Panc1 (cell line): ENCODE data around the gene KCNK2.

Source experiments
- POLR2AphosphoS5 ChIP-seq: IDR thresholded peaks from 2 replicates; pipeline ENCODE4 v1.6.1; 2012; ENCODE audit warnings: mild to moderate bottlenecking, low read depth, low read length, moderate library complexity
- SIN3A ChIP-seq: IDR thresholded peaks from 2 replicates; pipeline ENCODE4 v1.6.1; 2012; ENCODE audit warnings: low read depth, mild to moderate bottlenecking, low read length, moderate library complexity, borderline replicate concordance; ENCODE audit not compliant: insufficient read depth
- TCF7L2 ChIP-seq: IDR thresholded peaks from 2 replicates; pipeline ENCODE4 v1.6.1; 2011; ENCODE audit warnings: mild to moderate bottlenecking, low read depth, low read length, inconsistent platforms
- TF ChIP-seq, protein P1 (sequence below): fragments of 450-650 bp; IDR thresholded peaks from 2 replicates; pipeline ENCODE4 v1.5.1; 2017; ENCODE audit warnings: mild to moderate bottlenecking
- TF ChIP-seq, protein P2 (sequence below), 2 experiments: IDR thresholded peaks; 2 replicates each; pipeline ENCODE4 v1.6.1; 2011 to 2012; ENCODE audit warnings: low read depth in 2 of 2, control low read depth in 1 of 2, low read length in 1 of 2, mild to moderate bottlenecking in 1 of 2, moderate library complexity in 1 of 2; ENCODE audit not compliant: insufficient read depth in 1 of 2

DNA sequence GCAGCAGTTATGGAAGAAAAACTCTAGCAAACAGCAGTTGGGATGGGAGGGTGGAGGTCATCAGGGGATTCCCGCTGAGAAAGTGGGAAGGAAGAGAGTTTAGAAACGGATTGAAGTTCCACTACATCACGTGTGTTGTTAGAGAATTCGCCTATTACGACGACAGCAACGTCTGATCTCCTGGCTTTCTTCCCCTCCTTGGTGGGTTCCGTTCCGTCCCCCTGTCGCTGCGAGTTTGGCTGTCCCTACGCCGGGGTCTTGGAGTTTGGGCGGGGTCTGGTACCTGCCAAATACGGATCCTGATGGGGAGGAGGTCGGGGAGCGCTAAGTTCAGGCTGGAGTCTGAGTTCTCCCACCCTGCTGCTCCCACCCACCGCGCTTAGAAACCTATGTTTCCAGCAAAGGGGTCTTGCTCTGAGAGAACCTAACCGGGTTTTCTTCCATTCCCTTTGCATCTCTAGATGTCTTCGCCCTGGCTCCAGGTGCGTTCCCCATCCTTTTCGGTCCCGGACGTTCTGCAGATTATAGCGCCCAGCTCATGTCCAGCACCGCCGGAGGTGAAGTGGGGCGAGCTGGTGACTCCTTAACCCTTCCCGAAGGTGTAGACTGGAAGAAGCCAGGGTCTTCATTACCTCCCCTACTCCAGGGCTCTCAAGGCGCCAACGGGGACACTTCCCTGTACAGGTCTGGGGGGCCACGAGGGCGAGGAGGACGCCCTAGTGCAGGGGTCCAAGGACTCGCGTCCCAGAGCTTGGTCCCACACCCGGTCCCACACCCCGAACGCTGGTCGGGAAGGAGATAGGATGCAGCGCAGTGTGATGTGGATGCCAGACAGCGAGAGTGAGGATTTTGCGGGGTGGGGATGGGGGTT is 641 bp upstream of the KCNK2 start:
- TF ChIP-seq, protein P1, sequence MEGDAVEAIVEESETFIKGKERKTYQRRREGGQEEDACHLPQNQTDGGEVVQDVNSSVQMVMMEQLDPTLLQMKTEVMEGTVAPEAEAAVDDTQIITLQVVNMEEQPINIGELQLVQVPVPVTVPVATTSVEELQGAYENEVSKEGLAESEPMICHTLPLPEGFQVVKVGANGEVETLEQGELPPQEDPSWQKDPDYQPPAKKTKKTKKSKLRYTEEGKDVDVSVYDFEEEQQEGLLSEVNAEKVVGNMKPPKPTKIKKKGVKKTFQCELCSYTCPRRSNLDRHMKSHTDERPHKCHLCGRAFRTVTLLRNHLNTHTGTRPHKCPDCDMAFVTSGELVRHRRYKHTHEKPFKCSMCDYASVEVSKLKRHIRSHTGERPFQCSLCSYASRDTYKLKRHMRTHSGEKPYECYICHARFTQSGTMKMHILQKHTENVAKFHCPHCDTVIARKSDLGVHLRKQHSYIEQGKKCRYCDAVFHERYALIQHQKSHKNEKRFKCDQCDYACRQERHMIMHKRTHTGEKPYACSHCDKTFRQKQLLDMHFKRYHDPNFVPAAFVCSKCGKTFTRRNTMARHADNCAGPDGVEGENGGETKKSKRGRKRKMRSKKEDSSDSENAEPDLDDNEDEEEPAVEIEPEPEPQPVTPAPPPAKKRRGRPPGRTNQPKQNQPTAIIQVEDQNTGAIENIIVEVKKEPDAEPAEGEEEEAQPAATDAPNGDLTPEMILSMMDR: no peak
- TF ChIP-seq POLR2AphosphoS5 (no peak), TCF7L2 (no peak), SIN3A (no peak)
- TF ChIP-seq, protein P2, sequence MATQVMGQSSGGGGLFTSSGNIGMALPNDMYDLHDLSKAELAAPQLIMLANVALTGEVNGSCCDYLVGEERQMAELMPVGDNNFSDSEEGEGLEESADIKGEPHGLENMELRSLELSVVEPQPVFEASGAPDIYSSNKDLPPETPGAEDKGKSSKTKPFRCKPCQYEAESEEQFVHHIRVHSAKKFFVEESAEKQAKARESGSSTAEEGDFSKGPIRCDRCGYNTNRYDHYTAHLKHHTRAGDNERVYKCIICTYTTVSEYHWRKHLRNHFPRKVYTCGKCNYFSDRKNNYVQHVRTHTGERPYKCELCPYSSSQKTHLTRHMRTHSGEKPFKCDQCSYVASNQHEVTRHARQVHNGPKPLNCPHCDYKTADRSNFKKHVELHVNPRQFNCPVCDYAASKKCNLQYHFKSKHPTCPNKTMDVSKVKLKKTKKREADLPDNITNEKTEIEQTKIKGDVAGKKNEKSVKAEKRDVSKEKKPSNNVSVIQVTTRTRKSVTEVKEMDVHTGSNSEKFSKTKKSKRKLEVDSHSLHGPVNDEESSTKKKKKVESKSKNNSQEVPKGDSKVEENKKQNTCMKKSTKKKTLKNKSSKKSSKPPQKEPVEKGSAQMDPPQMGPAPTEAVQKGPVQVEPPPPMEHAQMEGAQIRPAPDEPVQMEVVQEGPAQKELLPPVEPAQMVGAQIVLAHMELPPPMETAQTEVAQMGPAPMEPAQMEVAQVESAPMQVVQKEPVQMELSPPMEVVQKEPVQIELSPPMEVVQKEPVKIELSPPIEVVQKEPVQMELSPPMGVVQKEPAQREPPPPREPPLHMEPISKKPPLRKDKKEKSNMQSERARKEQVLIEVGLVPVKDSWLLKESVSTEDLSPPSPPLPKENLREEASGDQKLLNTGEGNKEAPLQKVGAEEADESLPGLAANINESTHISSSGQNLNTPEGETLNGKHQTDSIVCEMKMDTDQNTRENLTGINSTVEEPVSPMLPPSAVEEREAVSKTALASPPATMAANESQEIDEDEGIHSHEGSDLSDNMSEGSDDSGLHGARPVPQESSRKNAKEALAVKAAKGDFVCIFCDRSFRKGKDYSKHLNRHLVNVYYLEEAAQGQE (IDR thresholded peaks at IDR 0.05; ENCODE audit: insufficient read depth in 1 of 2, low read depth in 2 of 2, low read length in 1 of 2): no peak
